Gastrocnemius medialis (tissue), 4 donors: Measurements from ENCODE around the gene GPR4. TPM values are rescaled to one million over a fixed set of nuclear protein-coding genes. Genes with fewer than 3 reads are reported as not detected.

Source experiments
- ATAC-seq, 2 donors: fragments of 150-250 bp; one replicate each; pipeline ENCODE4 v1.9.1; 2016
- DNase-seq, 2 donors: peaks; one replicate each; pipeline ENCODE4 v3.0.0-alpha.2; 2019
- H3K27ac ChIP-seq, 4 donors: fragments of 200-600 bp; sonication (generic); 1 replicate in 1 of 4; 2 replicates in 3 of 4; pipeline ENCODE4 v1.5.1; 2016 to 2018; ENCODE audit warnings: mild to moderate bottlenecking in 2 of 4, moderate library complexity in 1 of 4
- H3K27me3 ChIP-seq, 3 donors: fragments of 200-600 bp; sonication (generic) in 2 of 3; 1 replicate in 1 of 3; 2 replicates in 2 of 3; pipeline versions ENCODE4 v1.5.1 to v1.6.0; 2016 to 2019; ENCODE audit warnings: mild to moderate bottlenecking in 1 of 3, moderate library complexity in 1 of 3
- H3K36me3 ChIP-seq, 2 donors: fragments of 200-600 bp; sonication (generic) in 1 of 2; one replicate each; pipeline ENCODE4 v1.5.1; 2017 to 2018
- H3K4me1 ChIP-seq, 2 donors: fragments of 200-600 bp; sonication (generic) in 1 of 2; one replicate each; pipeline ENCODE4 v1.5.1; 2016 to 2017; ENCODE audit warnings: mild to moderate bottlenecking in 2 of 2
- H3K4me3 ChIP-seq, 4 donors: fragments of 200-600 bp; sonication (generic) in 3 of 4; 1 replicate in 1 of 4; 2 replicates in 3 of 4; pipeline ENCODE4 v1.5.1; 2016 to 2019; ENCODE audit warnings: mild to moderate bottlenecking in 2 of 4
- H3K9me3 ChIP-seq, 3 donors: fragments of 200-600 bp; sonication (generic) in 2 of 3; 1 replicate in 1 of 3; 2 replicates in 2 of 3; pipeline ENCODE4 v1.5.1; 2016 to 2019
- CTCF ChIP-seq, 5 experiments: fragments of 450-650 bp in 3 of 5; fragments of 200-600 bp in 2 of 5; sonication (generic) in 2 of 5; IDR thresholded peaks in 4 of 5; conservative IDR thresholded peaks in 1 of 5; 1 replicate in 4 of 5; 2 replicates in 1 of 5; pipeline ENCODE4 v1.5.1; 2016 to 2019; ENCODE audit warnings: antibody characterized with exemption in 5 of 5, mild to moderate bottlenecking in 3 of 5, moderate library complexity in 3 of 5
- POLR2A ChIP-seq, 2 donors: fragments of 450-650 bp; IDR thresholded peaks; one replicate each; pipeline ENCODE4 v1.6.1; 2017; ENCODE audit warnings: antibody characterized with exemption in 2 of 2, mild to moderate bottlenecking in 2 of 2, moderate library complexity in 2 of 2
- in situ Hi-C, 4 donors: fragments of 200-750 bp; cut with MboI; loops; one replicate each; pipeline versions ENCODE4 v1.15.0 to v1.8.0; 2017; ENCODE audit warnings: low sequenced_read_pairs in 4 of 4
- intact Hi-C: fragments of 100-400 bp; cut with DNase I; formaldehyde crosslinking; loops from one replicate; pipeline ENCODE4 v1.15.1; 2023; ENCODE audit warnings: low total_unique reads
- total RNA-seq, 4 donors: library from RNA; depleted of rRNA; stranded (reverse); fragments of >200 nt; gene quantifications; one replicate each; pipeline versions ENCODE4 v1.1.0 to v1.2.3, GENCODE V29; 2016

GPR4 gene
- total RNA-seq, 4 donors from 2014 or later: 0.46 to 4.2 (median 2.2) TPM

DNA sequence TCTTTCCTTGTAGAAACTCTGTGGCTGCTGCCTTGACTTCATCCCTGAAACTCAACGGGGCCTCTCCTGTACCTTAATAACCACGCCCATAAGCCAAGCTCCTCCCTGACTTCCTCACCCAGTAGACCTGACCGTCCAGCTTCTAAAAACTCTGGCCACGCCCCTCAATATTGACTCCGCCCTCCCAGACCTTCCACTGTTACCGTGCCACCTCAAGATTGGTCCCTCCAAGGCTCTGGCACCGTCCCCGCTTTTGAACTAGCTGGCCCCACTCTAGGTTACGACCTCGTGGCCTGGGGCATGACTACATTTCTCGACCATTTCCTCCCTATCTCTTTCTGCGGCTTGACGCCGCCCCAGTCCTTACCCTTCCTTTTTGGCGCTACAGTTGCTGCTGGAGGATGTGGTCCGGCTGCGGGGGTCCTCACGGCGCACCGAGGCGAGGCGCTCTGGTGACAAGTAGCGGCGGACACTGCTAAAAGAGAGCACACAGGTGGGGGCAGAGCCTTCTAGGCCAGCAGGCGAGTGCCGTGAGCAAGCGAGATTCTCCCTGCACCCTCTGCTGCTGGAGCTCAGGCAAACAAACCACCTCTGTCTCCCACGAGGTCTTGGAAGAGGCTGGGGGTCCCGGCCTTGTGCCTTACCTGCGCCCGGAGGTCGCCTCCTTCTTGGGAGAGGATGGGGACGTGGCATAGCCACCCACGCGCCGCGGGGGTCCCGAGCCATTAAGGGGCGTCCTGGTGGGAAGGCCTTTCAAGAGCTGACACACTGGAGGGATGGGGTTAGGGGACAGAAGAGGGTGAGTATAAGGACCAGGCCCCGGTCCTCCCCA lies 39.5 kb upstream of the GPR4 start:
- peak; percentile 25 to 51 for DNase-seq
- Histone ChIP-seq H3K27ac (peak overlapping the region; percentile 53 to 77 (median 70)), H3K27me3 (peaks cover 0 to 30% (median 25%) of the 10 kb centered on the region in 3 donors), H3K4me1 (peaks cover 16 to 36% of the 10 kb centered on the region in 2 donors), H3K4me3 (peak overlapping the region; percentile 34 to 50 (median 47)), H3K36me3 (no peaks in the 10 kb centered on the region), H3K9me3 (no peaks in the 10 kb centered on the region)
- intact Hi-C loops (loop anchor here (1.0 kb wide), 1 partner anchor 34 kb away; no protein-coding TSS in a partner anchor), in situ Hi-C loops (loop anchor here in 1 of 4 donors (5.0 kb wide), 1 partner anchor 34 kb away; no protein-coding TSS in a partner anchor)
- TF ChIP-seq POLR2A (IDR thresholded peaks at IDR 0.05): no peak
- no peak for TF ChIP-seq CTCF (IDR thresholded peaks at IDR 0.05 in 4 of 5, conservative IDR thresholded peaks at IDR 0.05 in 1 of 5)
- peak in 1 of 2 donors; percentile 20 for ATAC-seq

DNA sequence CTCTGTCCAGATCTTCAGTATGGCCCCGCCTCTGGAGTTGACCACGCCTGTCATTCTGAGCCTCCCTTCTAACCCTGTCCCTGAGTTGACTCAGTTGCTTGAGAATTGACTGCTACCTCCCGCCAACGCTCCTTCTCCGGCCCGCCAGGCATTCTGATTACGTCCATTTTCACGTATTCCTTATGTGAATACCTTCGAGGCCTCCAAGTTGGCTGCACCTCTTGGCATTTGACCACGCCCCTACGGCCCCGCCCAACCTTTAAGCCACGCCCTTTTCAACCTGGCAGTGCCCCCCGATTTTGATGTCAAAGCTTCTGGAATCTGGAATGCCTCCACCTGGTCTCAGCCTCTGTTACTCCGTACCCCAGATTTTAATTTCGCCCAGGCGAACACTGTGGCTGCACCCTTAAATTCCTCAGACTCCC lies 38.8 kb upstream of the GPR4 start:
- H3K9me3 ChIP-seq: no peaks in the 10 kb centered on the region
- TF ChIP-seq POLR2A (IDR thresholded peaks at IDR 0.05): no peak
- TF ChIP-seq CTCF (IDR thresholded peaks at IDR 0.05 in 4 of 5, conservative IDR thresholded peaks at IDR 0.05 in 1 of 5): no peak
- DNase-seq (no peak), ATAC-seq (no peak)
- peak overlapping the region in 2 of 4 donors; percentile 68 to 73 for H3K27ac ChIP-seq
- intact Hi-C loops (no loop called here), in situ Hi-C loops (loop anchor here in 1 of 4 donors (5.0 kb wide), 1 partner anchor 34 kb away; no protein-coding TSS in a partner anchor)
- no peaks in the 10 kb centered on the region for H3K36me3 ChIP-seq
- H3K27me3 ChIP-seq: peaks cover 0 to 23% (median 22%) of the 10 kb centered on the region in 3 donors
- H3K4me3 ChIP-seq: no peak overlapping the region
- H3K4me1 ChIP-seq: peaks cover 16 to 30% of the 10 kb centered on the region in 2 donors

- intact Hi-C loops: no loop called here
- DNase-seq (no peak), ATAC-seq (peak in 1 of 2 donors; percentile 27)
- Histone ChIP-seq H3K9me3 (no peaks in the 10 kb centered on the region), H3K36me3 (no peaks in the 10 kb centered on the region), H3K27me3 (peaks cover 0 to 19% (median 9%) of the 10 kb centered on the region in 3 donors), H3K4me3 (peak within 1 kb of the TSS; percentile 57 to 72 (median 62)), H3K27ac (peak within 1 kb of the TSS; percentile 3 to 41 (median 38)), H3K4me1 (peaks cover 16 to 28% of the 10 kb centered on the region in 2 donors)
- in situ Hi-C loops: loop anchor here in 1 of 4 donors (10.0 kb wide), 1 partner anchor 114 kb away; no protein-coding TSS in a partner anchor
- TF ChIP-seq CTCF (IDR thresholded peaks at IDR 0.05 in 4 of 5, conservative IDR thresholded peaks at IDR 0.05 in 1 of 5) (peak in 1 of 5 experiments; percentile 8), POLR2A (IDR thresholded peaks at IDR 0.05) (no peak)
These were observed 37.1 kb upstream of the GPR4 start, which contains the start of gene EML2 for GRCh38 chr19:45638930-45639729. Gene EML2, minus strand, starts transcription at chr19:45639397. Its CDS starts 21 bp downstream, at chr19:45639376.

DNA sequence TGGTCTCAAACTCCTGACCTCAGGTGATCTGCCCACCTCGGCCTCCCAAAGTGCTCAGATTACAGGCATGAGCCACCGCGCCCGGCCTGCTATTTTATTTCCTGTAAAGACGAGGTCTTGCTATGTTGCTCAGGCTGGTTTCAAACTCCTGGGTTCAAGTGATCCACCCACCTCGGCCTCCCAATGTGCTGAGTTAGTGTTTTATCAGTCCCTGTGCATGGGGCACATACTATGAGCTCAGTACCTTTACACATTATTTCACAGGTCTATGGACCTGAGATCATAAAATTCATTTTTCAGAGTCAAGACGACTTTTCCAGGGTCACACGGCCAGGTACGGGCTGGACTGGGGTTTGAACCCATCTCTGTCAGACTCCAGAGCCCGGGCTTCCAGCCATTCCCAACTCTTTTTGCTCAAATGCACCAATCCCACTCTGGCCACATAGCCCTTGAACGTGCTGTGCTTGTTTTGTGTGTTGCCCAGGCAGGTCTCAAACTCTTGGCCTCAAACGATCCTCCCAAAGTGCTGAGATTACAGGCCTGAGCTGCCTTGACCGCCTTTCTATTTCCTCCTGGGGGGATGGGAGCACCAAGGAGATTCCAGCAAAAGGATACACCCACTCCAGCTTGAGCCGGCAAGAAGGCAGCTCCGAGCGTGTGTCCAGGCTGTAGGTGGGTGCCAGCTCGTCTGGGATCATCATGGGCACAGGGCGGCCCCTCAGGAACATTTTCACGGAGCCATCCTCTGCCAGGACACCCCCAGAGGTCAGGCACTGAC lies 36.1 kb upstream of the GPR4 start:
- TF ChIP-seq CTCF (IDR thresholded peaks at IDR 0.05 in 4 of 5, conservative IDR thresholded peaks at IDR 0.05 in 1 of 5) (no peak), POLR2A (IDR thresholded peaks at IDR 0.05) (no peak)

More for the DNA sequence above, 36.1 kb upstream of the GPR4 start:
- H3K27me3 ChIP-seq: peaks cover 0 to 14% (median 0%) of the 10 kb centered on the region in 3 donors
- H3K9me3 ChIP-seq: no peaks in the 10 kb centered on the region
- no peaks in the 10 kb centered on the region for H3K36me3 ChIP-seq
- in situ Hi-C loops (loop anchor here in 1 of 4 donors (10.0 kb wide), 1 partner anchor 113 kb away; no protein-coding TSS in a partner anchor), intact Hi-C loops (no loop called here)
- peak overlapping the region in 1 of 4 donors; percentile 37 for H3K27ac ChIP-seq
- DNase-seq (no peak), ATAC-seq (no peak)
- peaks cover 16 to 28% of the 10 kb centered on the region in 2 donors for H3K4me1 ChIP-seq
- peak overlapping the region in 2 of 4 donors; percentile 57 to 62 for H3K4me3 ChIP-seq
